HG02763 (cell line): ENCODE measurements around the gene UBE2C.

Experiments used
- ATAC-seq: cut with Tn5 transposase; IDR thresholded peaks from one replicate; pipeline ENCODE4 v1.9.1; 2021; ENCODE audit warnings: mild to moderate bottlenecking, moderate library complexity; ENCODE audit not compliant: unreplicated experiment

The UBE2C gene

DNA sequence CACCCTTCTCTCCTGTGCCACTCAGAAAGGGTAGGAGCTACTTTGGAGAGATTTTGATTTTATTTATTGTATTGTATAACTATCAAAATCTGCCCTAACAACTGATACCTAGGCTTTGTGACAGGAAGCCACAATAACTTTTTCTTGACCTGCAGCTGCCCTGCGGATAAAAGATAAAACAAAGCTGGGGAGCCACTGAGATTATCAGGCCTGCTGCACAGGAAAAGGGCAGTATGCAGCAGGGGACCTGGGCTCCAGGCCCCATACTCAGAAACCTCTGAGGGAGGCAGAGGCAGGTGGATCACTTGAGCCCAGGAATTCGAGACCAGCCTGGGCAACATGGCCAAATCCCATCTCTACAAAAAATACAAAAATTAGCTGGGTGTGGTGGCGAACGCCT is 20.2 kb downstream of the UBE2C start:
- no peak for ATAC-seq

DNA sequence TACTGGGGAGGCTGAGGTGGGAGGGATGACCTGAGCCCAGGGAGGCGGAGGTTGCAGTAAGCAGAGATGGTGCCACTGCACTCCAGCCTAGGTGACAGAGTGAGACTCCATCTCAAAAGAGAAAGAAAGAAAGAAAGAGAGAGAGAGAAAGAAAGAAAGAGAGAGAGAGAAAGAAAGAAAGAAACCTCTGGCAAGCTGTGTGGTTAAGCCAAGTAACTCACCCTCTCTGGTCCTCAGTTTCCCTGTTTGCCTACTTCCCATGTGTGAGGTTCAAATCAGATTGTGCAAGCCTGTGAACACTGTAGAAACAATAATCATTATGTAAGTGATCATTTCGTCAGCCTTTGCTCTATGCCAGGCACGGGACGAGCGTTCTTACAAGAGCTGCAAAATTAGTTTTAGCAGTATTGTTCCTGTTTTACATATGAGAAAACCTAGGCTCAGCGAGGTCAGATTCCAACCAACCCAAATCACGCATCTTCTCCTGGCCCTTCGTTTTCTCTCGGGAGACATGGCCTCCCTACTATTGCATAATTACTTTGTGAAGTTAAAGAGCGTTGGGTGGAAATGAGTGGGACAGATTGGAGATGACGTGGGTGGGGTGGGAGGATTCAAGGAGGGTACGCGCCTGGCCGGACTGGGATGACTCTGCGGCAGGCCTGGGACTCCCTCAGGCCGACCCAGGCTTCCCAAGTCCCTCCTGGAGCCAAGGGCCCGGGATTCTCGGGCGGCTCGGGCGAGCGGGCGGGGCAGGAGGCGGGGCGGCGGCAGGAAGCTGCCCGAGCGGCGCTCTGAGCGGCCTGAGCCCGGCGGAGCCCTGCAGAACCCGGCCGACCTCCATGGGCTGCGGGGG is 20.8 kb downstream of the UBE2C start, which contains the start of gene SNX21:
Gene SNX21 (plus strand): TSS at position 770 of the 853 bp plus-strand sequence. CDS start 121 bp downstream, outside the sequence.
- ATAC-seq, result no peak

DNA sequence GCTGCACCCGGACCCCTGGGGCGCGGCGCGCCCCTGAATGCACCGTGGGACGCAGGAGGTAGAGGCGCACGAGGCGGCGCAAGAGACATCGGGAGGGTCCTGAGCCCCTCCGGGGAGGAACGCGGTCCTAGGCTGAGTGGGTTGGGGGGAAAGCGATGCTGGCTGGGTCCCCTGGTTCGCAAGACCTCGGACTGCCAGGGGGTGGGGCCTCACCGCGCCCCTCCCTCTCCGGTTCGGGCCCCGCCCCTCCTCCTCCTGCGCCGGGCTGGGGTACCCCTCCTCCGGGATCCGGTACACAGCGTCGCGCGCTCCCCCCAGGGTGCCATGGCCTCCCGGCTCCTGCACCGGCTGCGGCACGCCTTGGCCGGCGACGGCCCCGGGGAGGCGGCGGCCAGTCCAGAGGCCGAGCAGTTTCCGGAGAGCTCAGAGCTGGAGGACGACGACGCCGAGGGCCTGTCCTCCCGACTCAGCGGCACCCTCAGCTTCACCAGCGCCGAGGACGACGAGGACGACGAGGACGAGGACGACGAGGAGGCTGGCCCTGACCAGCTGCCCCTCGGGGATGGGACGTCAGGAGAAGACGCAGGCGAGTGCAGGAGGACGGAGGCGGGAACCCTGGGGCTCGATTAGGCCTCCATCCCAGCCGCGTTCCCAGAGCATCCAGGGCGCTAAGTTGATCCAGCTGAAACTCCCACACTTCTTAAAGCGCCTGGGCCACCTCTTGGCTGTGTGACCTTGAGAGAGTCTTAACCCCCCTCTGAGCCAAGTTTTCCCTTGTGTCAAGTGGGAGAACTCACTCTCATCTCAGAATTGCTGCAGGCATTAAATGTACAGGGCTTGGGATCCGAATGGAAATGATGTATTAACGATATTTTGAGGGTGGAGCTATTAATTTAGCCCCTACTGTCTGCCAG is 21.7 kb downstream of the UBE2C start:
- no peak for ATAC-seq

DNA sequence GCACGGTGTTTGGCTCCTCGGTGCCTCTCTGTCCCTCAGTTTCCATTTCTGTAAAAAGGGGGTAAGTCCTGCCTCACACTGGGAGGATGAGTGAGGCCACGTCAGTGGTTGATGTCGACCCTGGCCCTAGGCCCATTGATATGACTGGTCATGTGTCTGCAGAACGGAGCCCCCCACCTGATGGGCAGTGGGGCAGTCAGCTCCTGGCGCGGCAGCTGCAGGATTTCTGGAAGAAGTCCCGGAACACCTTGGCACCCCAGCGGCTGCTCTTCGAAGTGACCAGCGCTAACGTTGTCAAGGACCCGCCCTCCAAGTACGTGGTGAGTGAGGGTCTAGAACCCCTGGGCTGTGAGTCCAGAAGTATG is 22.3 kb downstream of the UBE2C start:
- ATAC-seq, result no peak

DNA sequence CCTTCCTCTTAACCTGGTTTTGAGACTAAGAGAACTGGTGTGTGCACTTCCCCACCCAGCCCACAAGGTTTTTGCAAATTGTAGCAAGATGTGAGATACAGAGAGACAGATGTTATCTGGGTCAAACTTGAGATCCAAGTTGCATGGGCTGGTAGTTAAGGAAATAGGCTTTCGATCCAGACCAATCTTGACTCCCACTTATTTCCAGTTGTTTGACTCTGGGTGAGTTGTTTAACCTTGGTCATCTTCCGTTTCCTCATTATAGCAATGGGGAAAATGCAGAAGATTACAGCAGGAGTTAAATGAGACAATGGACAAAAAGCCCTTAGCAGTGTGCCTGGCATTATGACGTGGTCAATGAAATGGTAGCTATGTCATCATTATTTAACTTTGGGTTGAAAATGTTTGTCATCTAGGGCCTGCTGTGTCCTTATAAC is 22.9 kb downstream of the UBE2C start:
- ATAC-seq, result no peak

DNA sequence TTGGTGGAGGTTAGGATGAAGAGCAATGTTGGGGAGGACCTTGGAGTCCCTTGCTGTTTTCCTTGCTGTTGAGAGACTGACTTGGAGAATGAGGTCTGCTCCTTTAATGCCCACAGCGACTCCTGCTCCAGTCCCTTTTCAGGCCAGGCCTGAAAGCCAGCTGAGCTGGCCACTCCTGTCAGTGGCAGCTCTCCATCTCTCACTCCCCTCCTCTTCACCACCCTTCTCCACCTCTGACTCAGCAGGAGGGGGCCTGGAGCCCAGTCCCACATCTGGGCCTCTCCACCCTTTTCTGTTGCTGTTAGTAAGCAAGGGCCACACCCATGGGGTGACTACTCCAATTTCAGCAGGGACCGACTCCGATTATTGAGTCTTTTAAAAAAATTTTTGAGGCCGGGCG is 23.4 kb downstream of the UBE2C start:
- no peak for ATAC-seq

DNA sequence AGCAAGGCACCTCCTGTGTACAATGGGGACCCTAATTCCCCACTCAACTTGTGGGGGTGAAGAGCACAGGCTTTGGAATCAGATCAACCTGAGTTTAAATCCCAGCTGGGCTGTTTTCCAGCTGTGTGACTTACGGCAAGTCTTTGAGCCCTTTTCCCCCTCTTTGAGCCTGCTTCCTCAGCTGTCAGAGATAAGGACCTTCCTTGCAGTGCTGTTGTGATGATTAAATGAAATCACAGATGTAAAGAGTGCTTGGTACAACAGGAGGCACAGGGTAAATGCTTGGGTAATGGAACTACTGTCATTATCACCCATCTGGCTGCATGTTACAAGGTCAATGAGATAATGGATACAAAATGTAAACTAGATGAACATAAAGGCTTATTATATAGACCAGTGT is 24.4 kb downstream of the UBE2C start:
- no peak for ATAC-seq

DNA sequence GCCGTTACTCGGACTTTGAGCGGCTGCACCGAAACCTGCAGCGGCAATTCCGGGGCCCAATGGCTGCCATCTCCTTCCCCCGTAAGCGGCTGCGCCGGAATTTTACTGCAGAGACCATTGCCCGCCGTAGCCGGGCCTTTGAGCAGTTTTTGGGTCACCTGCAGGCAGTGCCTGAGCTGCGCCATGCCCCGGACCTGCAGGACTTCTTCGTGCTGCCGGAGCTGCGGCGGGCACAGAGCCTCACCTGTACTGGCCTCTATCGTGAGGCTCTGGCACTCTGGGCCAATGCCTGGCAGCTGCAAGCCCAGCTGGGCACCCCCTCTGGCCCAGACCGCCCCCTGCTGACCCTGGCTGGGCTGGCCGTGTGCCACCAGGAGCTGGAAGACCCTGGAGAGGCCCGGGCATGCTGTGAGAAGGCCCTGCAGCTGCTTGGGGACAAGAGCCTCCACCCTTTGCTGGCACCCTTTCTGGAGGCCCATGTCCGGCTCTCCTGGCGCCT is 28.3 kb downstream of the UBE2C start:
- ATAC-seq, result no peak

DNA sequence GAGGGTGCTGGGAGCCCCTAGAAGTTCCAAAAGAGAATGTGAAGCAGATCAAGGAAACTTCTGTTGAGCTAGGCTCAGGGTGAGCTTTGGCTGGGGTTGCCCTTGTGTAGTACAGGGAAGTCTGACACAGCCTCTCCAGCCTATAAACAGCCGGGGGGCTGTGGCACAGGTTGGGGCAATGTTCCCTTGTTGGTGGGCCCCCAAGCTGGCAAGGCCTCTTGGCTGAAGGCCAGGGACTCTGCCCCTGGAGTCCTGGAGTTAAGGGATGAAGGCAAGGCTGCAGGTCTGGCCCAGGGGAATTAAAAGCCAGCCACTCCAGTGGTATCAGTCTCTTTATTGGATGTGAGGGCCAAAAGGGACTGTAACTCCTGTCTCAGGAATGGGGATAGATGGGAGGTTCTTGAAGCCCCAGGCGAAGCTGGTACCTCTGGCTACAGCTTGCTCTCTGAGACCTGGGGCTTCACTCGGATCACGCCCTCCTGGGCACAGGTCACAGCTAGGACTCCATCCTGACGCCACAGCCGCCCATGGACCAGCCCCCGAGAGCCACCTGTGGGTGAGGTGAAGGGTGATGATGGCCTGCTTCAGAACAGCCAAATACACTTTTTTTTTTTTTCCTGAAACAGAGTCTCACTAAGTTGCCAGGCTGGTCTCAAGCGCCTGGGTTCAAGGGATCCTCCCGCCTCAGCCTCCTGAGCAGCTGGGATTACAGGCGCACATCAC is 29.1 kb downstream of the UBE2C start:
- ATAC-seq, result no peak

DNA sequence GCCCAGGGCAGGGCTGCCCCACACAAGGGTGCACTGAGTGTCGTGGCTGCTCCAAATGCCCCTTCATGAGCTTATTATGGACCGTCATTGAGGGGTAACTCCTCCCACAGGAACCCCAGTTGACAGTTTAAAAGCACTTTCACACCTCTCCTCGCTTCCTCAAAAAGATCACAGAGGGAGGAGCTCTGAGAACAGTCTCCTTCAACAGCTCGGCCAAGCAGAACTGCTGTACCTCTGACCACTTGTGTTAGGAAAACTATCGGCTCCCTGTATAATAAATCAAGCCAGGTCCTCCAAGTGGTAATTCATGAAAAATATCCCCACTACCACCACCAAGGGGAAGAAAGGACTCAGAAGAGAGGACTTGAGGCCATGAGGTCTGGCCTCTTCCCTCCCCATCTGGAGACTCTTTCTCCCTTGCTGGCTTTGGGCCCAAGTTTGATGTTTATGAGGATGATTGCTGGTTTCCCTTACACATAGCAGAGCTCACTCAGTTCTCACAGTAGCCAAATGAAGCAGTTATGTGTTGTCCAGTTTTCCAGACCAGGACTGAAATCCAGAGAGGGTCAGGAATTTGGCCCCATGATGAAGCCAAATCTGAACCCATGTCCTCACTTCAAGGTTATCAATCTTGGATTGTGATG is 29.8 kb downstream of the UBE2C start:
- ATAC-seq, result no peak

DNA sequence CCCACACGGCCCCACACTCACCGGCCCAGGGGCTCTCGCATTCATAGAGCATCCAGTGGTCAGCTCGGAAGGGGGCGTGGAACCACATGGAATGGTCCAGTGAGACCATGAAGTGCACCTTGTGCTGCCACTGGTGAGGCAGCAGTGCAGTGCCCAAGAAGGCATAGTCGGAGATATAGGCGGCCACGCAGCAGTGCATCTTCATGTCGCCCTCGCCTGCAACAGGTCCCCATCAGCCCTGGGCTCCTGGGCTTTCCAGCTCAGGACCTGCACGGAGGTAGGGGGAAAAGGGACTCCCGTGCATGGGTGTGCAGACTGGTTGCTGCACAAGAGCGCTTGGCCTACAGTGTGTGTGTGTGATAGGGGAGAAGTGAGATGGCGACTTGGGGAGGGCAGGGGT is 31.1 kb downstream of the UBE2C start:
- no peak for ATAC-seq

DNA sequence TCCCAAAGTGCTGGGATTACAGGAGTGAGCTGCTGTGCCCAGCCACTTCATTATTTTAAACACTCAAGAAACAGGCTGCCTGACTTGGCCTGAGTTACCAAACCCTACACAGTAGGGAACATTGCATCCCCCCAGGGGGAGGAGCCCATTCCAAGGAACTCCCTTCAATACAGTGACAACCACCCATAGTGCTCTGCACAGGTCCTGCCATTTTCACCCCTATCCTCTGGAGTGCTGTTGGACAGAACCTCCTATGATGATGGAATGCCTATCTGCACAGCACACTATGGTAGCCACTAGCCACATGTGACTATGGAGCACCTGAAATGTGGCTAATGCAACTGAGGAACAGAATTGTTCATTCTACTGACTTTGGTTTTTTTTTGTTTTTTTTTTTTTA is 33.0 kb downstream of the UBE2C start:
- ATAC-seq, result no peak

DNA sequence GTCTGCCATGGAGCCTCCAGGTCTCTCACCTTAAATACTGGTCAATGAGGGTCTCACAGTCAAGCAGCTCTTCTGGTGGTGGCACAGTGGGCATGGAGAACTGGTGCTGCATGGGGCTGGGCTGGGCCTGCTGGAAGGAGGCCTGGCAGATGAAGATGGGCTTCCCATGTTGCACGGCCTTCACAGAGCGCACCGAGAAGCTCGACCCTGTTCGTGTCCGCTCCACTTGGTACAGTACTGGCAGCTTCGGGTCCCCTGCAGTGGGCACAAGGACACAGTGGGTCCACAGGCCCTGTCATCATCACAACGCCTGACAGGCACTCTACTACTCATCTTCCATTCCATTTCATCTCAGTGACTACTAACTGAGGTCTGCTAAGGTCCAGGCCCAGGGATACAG is 36.0 kb downstream of the UBE2C start:
- no peak for ATAC-seq

DNA sequence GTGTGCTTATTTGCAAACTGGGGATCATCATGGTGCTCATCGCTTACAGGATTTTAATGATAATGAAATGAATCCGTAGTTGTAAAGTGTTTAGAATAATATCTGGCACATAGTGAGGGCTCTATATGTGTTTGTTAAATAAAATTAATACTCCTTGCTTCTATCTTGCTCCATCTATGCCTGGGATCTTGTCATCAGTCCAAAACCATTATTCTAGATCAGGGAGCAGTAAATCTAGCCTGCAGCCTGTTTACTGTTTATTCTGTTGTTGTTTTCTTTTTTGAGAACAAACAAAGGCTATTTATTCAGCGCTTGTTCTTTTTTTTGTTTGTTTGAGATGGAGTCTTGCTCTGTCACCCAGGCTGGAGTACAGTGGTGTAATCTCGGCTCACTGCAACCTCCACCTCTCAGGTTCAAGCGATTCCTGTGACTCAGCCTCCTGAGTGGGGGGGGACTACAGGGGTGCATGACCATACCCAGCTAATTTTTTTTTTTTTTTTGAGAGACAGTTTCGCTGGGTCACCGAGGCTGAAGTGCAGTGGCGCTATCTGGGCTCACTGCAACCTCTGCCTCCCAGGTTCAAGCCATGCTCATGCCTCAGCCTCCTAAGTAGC is 36.6 kb downstream of the UBE2C start:
- no peak for ATAC-seq

DNA sequence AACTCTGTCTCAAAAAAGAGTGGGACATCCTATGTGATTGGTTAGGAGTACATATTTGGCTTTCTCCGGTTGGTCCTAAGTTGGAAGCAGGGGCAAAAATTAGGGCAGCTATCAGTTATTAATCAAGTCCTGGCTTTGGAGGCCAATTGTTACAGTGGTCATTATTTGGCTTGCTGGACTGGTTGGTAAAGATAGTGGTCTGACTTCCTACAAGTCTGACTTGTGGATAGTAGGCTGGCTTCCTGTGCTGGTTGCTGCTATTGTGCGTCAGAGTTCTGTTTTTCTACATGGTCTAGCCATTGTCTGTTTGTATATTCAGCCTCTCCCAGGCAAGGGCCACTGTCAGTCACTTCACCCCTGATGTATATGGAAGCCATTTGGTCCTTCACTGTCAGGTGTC is 37.8 kb downstream of the UBE2C start:
- ATAC-seq, result no peak

DNA sequence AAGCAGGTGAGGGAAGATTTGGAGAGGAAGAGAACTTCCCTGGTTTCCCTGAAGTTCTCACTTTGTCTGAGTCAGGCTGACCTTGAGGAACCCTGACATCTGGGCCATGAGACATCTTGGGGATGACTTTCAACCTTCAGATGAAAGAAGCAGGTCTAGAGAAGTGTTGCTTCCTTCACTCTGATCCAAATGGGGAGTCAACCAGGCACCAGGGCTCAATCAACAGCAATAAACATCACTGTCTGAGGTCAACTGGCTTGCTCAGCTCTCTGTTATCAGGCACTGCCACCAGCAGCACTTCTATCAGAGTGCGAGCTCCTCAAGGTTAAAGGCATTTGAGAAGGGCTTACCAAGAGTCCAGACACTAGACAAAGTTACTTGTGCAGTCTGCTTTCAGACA is 38.5 kb downstream of the UBE2C start:
- ATAC-seq, result no peak

DNA sequence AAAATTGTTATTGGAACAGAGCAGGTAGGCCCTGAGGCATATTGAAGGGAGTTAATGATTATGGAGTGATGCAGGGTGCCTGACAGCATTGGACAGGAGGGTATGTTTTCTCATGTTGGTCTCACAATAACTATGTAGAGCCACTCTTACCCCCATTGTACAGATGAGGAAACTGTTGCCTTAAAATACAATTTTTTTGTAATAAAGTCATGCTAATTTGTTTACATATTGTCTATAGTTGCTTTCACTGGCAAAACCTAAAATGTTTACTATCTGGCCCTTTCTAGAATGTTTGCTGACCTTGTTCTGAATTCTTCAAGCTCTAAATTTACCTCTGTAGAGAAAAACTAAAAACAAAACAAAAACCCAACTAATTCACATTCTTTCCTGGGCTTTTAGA is 39.1 kb downstream of the UBE2C start:
- no peak for ATAC-seq

DNA sequence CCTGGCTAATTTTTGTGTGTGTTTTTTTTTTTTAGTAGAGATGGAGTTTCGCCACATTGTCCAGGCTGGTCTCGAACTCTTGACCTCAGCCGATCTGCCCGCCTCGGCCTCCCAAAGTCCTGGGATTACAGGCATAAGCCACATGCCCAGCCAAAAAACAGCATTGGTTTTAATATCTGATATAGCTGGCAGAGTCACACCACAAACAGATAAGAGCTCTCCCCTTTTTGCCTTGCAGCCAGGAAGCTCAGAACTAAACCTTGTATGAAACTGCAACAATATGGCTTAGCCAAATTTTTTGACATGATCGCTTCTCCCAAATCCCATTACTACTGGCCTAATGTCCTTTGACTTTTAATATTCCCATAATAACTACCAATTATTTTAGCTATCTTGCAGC is 39.9 kb downstream of the UBE2C start:
- no peak for ATAC-seq

DNA sequence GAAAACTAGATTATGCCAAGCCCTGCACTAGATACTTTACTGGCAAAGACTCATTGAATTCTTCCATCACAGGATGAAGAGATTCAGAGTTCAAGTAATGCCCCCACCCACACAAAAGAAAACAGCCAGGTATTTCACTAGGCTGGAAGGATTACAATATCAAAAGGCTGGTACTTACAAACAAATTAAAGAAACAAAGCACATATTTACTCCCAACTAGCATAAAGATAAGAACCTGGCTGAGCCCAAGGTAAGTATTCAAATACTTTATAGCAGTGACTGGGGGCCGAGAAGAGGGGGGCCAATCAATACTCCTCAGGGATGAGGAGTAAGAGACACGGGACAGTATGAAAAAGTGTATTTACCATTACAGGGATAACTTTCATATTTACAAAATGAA is 41.0 kb downstream of the UBE2C start:
- ATAC-seq, result no peak
